ENCODE data around the gene ZNF674.
"Not testable (repeated sequence)": the region's sequence is repeated elsewhere in the genome, so short reads cannot be mapped to it uniquely, and the experiment has no call there.

ZNF674 gene

GRCh38 chrX:46465203-46465602 is 80.0 kb downstream of the ZNF674 start:
- H3K36me3 ChIP-seq (ENCODE audit: insufficient read depth, low read length), result peaks cover 32% of the 10 kb centered on the region
- H3K27me3 ChIP-seq (ENCODE audit: insufficient read depth, low read length), result no peaks in the 10 kb centered on the region

GRCh38 chrX:46463682-46464081 is 81.5 kb downstream of the ZNF674 start:
- Histone ChIP-seq H2AFZ (ENCODE audit: low read length, unreplicated experiment) (no peak overlapping the region), H3K4me1 (ENCODE audit: control insufficient read depth, insufficient read depth, low read length, unreplicated experiment) (no peaks in the 10 kb centered on the region), H3K36me3 (ENCODE audit: insufficient read depth, low read length) (peaks cover 19% of the 10 kb centered on the region), H3K27me3 (ENCODE audit: insufficient read depth, low read length) (no peaks in the 10 kb centered on the region), H3K27ac (ENCODE audit: low read depth, low read length) (no peak overlapping the region), H3K4me3 (ENCODE audit: low read depth, low read length) (no peak overlapping the region), H3K79me2 (ENCODE audit: control insufficient read depth, insufficient read depth, low read length, unreplicated experiment) (no peaks in the 10 kb centered on the region)

More at GRCh38 chrX:46465203-46465602, 80.0 kb downstream of the ZNF674 start:
- Histone ChIP-seq H3K4me3 (ENCODE audit: low read depth, low read length) (no peak overlapping the region), H3K4me1 (ENCODE audit: control insufficient read depth, insufficient read depth, low read length, unreplicated experiment) (no peaks in the 10 kb centered on the region), H3K27ac (ENCODE audit: low read depth, low read length) (no peak overlapping the region), H2AFZ (ENCODE audit: low read length, unreplicated experiment) (no peak overlapping the region), H3K79me2 (ENCODE audit: control insufficient read depth, insufficient read depth, low read length, unreplicated experiment) (no peaks in the 10 kb centered on the region)

GRCh38 chrX:46461660-46462191 is 83.5 kb downstream of the ZNF674 start:
- Histone ChIP-seq H3K4me1 (ENCODE audit: control insufficient read depth, insufficient read depth, low read length, unreplicated experiment) (no peaks in the 10 kb centered on the region), H3K79me2 (ENCODE audit: control insufficient read depth, insufficient read depth, low read length, unreplicated experiment) (no peaks in the 10 kb centered on the region), H2AFZ (ENCODE audit: low read length, unreplicated experiment) (no peak overlapping the region), H3K27ac (ENCODE audit: low read depth, low read length) (no peak overlapping the region), H3K4me3 (ENCODE audit: low read depth, low read length) (no peak overlapping the region), H3K27me3 (ENCODE audit: insufficient read depth, low read length) (no peaks in the 10 kb centered on the region), H3K36me3 (ENCODE audit: insufficient read depth, low read length) (peaks cover 8% of the 10 kb centered on the region; the same call in 1 of the 2 replicates)

- H3K4me1 ChIP-seq (ENCODE audit: control insufficient read depth, insufficient read depth, low read length, unreplicated experiment); H3K36me3 ChIP-seq (ENCODE audit: insufficient read depth, low read length); H3K27ac ChIP-seq (ENCODE audit: low read depth, low read length); H3K4me3 ChIP-seq (ENCODE audit: low read depth, low read length); H3K79me2 ChIP-seq (ENCODE audit: control insufficient read depth, insufficient read depth, low read length, unreplicated experiment); H2AFZ ChIP-seq (ENCODE audit: low read length, unreplicated experiment); H3K27me3 ChIP-seq (ENCODE audit: insufficient read depth, low read length): not testable (repeated sequence)
Measured at GRCh38 chrX:46460801-46461659, 84.2 kb downstream of the ZNF674 start.

- no peaks in the 10 kb centered on the region for H3K27me3 ChIP-seq (ENCODE audit: insufficient read depth, low read length)
- no peaks in the 10 kb centered on the region for H3K4me1 ChIP-seq (ENCODE audit: control insufficient read depth, insufficient read depth, low read length, unreplicated experiment)
- H2AFZ ChIP-seq (ENCODE audit: low read length, unreplicated experiment), result no peak overlapping the region
- no peaks in the 10 kb centered on the region for H3K79me2 ChIP-seq (ENCODE audit: control insufficient read depth, insufficient read depth, low read length, unreplicated experiment)
- H3K36me3 ChIP-seq (ENCODE audit: insufficient read depth, low read length), result no peaks in the 10 kb centered on the region
- no peak overlapping the region for H3K4me3 ChIP-seq (ENCODE audit: low read depth, low read length)
- H3K27ac ChIP-seq (ENCODE audit: low read depth, low read length), result no peak overlapping the region
Measured at GRCh38 chrX:46459603-46460002, 85.6 kb downstream of the ZNF674 start.

GRCh38 chrX:46456125-46456922 is 88.9 kb downstream of the ZNF674 start:
- Histone ChIP-seq H3K4me1 (ENCODE audit: control insufficient read depth, insufficient read depth, low read length, unreplicated experiment) (no peaks in the 10 kb centered on the region), H3K79me2 (ENCODE audit: control insufficient read depth, insufficient read depth, low read length, unreplicated experiment) (no peaks in the 10 kb centered on the region), H2AFZ (ENCODE audit: low read length, unreplicated experiment) (no peak overlapping the region), H3K36me3 (ENCODE audit: insufficient read depth, low read length) (peaks cover 7% of the 10 kb centered on the region; the same call in 1 of the 2 replicates), H3K27ac (ENCODE audit: low read depth, low read length) (no peak overlapping the region), H3K27me3 (ENCODE audit: insufficient read depth, low read length) (no peaks in the 10 kb centered on the region), H3K4me3 (ENCODE audit: low read depth, low read length) (no peak overlapping the region)

Measured in ACC112 (cell line).